DMS53 (cell line): ENCODE results near the gene RAD9A.
A peak's percentile ranks its signal among the peaks of the same experiment; 100 is the strongest.

ENCODE experiments used
- DNase-seq: peaks from one replicate; lab custom pipeline; 2025; lab: John Stamatoyannopoulos, UW

RAD9A gene

DNA sequence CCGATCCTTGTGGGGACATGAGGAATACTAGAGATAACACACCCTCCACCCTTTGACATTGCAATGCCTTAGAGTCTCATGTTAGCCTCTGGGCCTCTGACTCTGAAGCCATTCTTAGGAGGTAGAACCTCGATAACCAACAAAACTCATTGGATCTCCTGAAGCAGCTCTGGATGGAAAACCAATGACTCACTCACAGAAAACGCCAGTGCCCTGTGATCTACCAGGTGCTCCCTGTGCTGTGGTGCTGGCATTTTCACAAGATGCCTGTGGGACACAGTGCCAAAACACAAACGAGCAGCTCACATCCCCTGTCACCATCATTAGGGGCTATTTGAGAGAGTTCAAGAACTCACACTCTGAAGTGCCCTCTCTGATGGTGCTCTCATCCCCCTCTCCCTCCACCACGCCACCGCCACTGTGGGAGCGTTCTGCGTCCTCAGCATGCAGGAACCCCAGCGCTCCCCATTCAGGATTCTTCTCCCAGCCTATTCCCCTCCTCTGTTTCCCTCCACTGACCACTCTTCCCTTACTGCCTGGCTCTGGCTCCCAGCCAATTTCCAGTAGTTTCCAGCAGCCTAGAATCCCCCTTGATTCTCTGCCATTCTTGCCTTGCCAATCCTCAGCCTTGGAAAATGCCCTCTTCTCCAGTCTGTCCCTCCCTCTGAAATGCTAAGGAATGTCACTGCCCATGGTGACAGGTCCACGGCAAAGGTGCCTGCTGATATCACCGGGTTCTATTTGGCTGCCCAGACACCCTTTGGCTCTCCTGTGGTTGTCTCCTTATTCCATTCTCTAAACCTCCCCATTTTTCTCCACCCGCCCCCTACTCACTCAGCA, 33.7 kb upstream of the RAD9A start:
- no peak for DNase-seq

DNA sequence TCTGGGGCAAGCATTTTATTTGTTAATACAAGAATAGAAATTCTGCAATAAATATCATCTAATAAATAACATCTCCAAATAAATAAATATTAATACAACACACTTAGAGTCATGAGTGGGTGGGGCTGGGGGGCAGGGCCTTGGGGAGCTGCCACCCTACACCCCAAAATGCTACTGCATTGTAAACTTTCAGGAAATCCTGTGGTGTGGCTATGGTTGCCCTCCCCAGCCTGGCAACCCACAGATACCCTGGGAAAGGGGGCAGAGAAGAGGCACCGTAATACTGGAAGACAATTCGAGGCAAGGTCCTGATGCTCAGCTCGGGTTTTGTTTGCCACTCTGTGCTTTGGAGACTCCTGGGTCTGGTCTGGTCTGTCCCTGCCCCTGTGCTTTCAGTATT, 27.6 kb upstream of the RAD9A start:
- DNase-seq: no peak

DNA sequence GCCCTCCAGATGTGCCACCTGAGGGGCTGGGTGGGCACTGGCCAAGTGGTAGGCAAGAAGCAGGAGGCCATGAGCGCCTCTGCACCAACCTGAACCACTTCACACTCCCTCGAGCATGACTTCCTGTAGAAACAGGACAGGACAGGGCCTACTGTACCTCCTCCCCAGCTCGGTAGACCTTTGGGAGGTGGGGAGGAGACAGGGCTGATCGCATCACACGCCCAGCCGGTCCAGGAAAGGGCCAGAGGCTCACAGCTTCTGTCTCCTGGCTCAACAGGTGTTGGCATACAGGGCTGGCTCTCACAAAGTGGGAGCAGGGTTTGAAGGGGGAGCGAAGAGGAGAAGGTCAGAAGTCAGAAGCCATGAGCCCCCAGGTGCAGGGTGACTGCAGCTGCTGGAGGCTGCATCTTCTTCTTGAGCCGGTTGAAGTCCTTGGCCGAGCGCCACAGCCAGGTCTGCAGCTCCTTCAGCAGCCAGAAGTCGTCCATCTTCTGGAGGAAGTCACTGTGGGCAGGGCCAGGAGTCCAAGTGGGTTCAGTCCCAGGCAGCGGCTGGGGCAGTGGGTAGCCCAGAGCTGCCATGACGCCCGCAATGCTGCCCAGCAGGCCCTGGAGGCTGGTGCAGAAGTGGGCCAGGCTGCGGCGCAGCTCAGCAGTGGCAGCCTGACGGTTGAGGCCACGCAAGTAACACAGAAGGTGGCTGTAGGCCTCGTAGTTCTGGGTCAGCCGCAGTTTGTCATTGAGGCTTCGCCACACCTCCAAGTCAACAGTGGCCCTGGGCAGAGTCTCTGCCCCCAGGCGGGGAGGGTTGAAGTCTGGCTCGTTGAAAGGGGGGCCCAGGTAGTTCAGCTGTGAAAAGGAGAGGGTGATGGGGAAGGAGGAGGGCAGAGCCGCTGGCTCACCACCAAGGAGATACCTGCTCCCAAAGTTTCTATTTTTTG, 26.7 kb upstream of the RAD9A start:
- peak; percentile 70 for DNase-seq

DNA sequence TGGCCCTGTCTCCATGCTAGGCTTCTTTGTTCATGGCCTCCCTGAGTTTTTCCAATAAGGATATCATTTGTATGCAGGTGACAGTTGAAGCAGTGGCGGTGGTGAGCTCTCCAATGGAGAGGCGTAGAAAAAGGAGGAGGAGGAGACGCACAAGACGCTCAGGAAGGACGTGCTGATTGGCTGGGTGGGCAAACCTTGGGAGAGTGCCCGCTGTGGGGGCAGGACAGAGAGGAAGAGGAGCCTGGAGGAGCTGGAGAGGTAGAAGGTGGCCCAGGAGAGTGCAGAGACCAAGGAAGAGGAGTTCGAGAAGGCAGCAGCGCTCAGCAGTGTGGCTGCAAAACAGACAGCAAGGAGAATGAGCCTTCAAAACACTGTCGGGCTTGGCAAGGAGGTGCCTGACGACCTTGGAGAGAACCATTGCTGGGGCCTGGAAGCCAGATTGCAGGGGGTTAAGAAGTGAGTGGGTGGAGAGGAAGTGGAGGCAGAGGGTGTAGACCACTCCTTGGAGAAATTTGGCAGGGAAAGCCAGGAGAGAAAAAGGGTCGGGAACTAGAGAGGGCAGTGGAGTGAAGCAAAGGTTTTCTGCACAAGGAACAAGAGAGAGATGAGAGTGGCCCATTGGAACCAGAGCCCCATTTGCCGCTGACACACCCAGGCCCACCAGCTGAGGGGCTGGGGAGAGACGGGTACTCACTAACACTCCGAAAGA, 25.9 kb upstream of the RAD9A start:
- DNase-seq: no peak

DNA sequence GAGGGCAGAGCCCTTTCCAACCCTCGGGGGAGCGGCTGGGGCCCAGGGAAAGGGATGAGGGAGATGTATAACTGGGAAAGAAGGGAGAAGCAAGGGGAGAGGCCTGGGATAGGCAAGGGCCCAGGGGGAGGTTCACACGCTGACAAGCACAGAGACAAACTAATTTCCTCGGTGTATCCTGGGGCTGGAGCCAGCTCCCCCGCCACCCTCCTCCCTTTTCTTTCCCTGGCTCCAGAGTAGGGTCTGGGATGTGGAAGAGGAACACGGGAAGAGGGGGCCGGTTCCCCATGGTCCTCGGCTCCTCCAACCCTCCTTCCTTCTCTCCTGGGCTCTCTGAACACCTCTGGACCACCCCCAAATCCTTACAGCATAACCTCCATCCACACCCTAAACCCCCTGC, 25.2 kb upstream of the RAD9A start:
- DNase-seq: no peak

- no peak for DNase-seq
Measured at GRCh38 chr11:67366961-67367760, 24.6 kb upstream of the RAD9A start.

DNA sequence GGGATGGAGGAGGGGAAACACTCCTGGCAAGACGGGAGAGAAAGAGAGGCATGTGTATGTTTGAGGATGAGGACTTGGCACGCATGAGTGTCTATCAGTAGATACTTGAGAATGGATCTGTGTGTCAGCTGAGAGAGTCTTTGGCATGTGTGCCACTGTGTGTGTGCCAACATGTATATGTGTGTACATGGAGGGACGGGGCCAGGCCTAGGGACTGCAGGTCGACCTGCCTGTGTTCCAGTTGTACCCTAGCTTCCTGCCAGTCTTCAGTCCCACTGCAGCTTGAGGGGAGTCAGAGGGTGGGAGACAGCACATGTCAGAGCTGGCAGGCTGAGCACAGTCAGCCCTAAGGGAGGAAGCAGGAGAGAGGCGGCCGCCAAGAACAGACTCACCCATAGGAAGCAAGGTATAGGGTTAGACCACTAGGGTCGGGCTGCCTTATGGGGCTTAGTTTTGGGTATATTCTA, 24.0 kb upstream of the RAD9A start:
- no peak for DNase-seq

DNA sequence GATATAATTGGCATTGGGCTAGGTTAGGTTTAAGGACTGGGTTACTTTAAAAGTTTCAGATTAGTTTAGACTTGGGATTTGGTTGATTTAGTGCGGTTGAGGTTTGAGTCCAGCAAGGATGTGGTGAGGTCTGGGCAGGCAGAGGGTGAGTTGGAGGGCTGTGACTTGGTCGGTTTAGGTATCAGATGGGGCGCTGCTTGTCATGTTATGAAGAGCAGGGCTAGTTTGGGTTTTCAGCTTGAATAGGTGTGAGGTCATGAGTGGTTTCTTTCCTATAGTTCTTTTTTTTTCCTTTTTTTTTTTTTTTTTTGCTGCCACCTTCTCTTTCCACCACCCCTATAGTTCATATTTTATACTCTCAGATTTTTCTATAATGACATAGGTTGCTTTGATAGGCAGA, 23.2 kb upstream of the RAD9A start:
- no peak for DNase-seq

GRCh38 chr11:67369275-67369674, 22.5 kb upstream of the RAD9A start:
- no peak for DNase-seq

DNA sequence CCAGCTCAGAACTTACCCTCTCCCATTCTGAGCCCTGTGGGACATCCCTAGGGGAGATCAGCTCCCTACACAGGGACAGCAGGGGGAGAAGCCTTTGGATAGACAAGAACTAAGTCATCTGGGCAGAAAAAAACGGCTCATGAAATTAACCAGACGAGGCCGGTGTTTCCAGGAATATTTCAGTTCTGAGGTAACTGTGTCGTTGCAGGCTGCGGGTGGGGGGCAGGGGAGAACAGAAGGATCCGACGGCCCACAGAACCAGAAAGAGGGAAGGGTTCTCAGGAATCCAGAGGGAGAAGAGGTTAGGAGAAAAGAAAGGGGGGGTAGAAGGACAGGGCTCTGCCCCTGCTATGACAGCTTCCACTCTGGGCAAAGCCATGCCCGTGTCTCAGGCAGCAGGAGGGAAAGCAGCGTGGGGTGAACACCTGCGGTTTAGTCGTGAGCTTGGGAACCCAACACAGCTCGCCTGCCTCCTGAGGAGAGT, 21.9 kb upstream of the RAD9A start:
- DNase-seq: no peak

- peak; percentile 35 for DNase-seq
Measured at GRCh38 chr11:67370351-67371076, 21.3 kb upstream of the RAD9A start.

DNA sequence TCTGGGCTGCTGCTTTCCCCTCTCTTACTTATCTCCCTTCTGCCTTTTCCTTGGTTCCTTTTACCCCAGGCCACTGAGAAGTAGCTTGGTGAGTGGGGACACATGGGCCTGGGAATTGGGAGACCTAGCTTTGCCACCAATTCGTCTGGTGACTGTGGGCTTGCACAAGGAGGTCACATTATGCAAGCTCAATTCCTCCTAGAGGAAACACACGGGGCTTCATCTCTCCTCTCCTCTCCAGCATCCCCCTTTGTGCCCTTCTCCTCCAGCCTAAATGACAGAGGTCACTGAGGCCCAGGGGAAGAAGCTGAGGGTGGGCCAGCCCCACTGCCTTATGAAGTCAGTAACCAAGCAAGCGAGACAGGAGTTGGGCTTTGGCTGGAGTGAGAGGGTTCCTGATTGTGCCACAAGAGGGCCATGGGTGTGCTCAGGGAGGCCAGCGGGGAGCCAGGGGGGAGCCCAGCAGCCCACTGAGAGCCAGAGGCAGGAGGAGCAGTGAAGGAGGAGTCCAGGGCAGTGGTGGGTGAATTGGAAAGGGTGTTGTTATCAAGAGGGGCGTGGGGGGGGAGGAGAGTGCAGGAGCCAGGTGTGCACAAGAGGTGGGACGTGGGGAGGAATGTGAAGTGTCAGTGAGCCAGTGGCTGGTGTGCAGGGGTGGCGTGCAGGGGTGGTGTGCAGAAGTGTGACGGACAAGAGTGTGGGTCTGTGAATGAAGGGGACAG, 20.4 kb upstream of the RAD9A start:
- DNase-seq: peak; percentile 60

GRCh38 chr11:67371911-67372320, 19.9 kb upstream of the RAD9A start:
- DNase-seq: peak; percentile 59

GRCh38 chr11:67372321-67372992, 19.3 kb upstream of the RAD9A start:
- peak; percentile 66 for DNase-seq

DNA sequence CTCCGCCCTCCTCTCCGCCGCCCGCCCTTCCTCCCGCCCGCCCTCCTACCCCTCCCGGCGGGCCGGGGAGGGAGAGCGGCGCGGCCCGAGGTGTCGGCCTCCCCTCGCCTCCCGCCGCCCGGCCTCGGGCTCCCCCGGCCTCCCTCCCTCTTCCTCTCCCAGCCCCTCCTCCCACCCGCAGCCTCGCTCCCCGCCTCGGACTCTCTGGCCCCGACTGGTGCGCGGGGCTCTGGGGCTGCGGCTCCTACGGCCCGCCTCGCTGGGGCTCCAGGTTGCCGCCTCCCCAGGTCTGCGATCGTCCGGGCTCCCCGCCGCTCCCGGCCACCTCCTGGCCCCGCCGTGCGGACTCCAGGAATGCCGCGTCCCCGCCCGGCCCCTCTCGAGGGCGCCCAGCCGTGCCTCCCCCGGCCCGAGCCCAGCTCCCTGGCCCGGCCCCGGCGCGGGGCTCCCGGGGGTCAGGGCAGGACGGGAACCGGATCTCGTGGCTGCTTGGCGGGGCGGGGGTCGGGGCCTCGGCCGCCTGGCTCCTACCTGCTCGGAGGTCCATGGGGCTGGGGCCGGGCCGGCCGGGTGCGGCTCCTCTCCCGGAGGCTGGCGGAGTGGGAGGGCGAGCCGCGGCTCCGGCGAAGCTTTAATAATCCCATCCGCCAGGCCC, 18.7 kb upstream of the RAD9A start, which contains the start of gene CLCF1:
TSS of gene CLCF1 (minus strand) at position 606 of the 655 bp plus-strand sequence. CDS start at position 547, 59 bp downstream.
- DNase-seq: peak; percentile 83

DNA sequence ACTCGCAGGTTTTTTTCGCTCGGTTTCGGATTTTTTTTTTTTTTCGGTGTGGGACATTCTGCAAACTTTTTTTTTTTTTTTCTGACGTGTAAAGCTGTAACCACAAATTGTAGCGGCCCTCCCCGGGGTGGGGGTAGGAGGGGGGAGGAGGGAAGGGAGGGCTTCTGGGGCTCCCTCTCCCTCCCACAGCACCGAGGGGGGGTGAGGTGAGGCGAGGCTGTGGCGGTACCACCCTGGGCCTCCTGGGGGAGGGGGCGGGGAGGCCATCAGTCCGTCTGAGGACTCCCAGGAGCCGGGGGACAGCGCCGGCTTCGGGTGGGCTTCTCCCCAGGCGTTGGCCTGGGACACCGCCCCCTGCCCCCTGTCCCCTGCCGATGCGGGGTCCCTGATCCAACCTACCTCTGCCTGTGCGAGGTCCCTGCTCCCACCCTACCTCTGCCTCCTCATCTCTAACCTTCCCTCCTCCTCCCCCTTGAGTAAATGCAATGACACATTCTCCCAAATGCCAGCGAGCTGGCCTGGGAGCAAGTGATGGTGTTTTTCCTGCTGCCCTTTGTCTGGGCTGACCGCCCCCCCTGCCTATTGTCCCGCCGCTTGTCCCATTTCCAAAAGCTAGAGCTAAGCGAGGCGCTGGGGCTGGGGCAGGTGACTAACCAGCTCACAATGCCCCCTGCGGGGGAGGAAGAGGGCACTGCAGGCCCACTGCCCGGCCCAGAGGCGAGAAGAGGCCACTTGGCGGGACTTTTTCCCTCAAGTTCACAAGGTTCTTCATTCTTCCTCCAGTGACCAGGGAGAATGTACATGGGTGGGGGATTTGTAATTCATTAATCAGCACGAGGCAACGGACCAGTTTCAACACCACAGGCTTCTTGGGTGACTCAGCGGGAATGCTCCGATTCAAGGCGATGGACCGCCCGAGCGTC, 17.9 kb upstream of the RAD9A start:
- DNase-seq: peak; percentile 84

- peak; percentile 33 for DNase-seq
Measured at GRCh38 chr11:67374571-67375281, 17.1 kb upstream of the RAD9A start.
